DND-41 (cell line): Measurements from ENCODE around the gene HOXA9.

Experiments used
- EZH2 ChIP-seq: IDR thresholded peaks from 3 replicates; pipeline ENCODE4 v1.6.1; 2012; ENCODE audit warnings: borderline replicate concordance, low read depth, mild to moderate bottlenecking, moderate library complexity, low read length, inconsistent platforms; ENCODE audit not compliant: severe bottlenecking
- TF ChIP-seq, protein P1 (sequence below): IDR thresholded peaks from 2 replicates; pipeline ENCODE4 v1.5.1; 2012; ENCODE audit warnings: borderline replicate concordance, low read length, moderate library complexity, mild to moderate bottlenecking; ENCODE audit not compliant: poor library complexity, severe bottlenecking; ENCODE audit errors: extremely low read depth

- no peak for TF ChIP-seq EZH2
- TF ChIP-seq, protein P1, sequence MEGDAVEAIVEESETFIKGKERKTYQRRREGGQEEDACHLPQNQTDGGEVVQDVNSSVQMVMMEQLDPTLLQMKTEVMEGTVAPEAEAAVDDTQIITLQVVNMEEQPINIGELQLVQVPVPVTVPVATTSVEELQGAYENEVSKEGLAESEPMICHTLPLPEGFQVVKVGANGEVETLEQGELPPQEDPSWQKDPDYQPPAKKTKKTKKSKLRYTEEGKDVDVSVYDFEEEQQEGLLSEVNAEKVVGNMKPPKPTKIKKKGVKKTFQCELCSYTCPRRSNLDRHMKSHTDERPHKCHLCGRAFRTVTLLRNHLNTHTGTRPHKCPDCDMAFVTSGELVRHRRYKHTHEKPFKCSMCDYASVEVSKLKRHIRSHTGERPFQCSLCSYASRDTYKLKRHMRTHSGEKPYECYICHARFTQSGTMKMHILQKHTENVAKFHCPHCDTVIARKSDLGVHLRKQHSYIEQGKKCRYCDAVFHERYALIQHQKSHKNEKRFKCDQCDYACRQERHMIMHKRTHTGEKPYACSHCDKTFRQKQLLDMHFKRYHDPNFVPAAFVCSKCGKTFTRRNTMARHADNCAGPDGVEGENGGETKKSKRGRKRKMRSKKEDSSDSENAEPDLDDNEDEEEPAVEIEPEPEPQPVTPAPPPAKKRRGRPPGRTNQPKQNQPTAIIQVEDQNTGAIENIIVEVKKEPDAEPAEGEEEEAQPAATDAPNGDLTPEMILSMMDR: no peak
Observed at GRCh38 chr7:27138472-27138871, 26.9 kb downstream of the HOXA9 start.
